ENCODE data around the gene PTK7. TPM values are rescaled to one million over a fixed set of nuclear protein-coding genes. Genes with fewer than 3 reads are reported as not detected.

PTK7 gene
- total and polyA plus RNA-seq, 2 donors (not counting 1 experiment from before 2014, with no cell fraction given), result not detected

- no peak for ATAC-seq (ENCODE audit: low read depth)
- Histone ChIP-seq H2AFZ (ENCODE audit: insufficient read depth, low read depth, low read length, poor library complexity, severe bottlenecking) (peak overlapping the region; percentile 81), H3K27ac (ENCODE audit: low read length in 2 of 2) (peak overlapping the region; percentile 73 to 85), H3K4me2 (replicated peaks; ENCODE audit: low read depth, low read length, poor library complexity, severe bottlenecking) (peak overlapping the region; percentile 77), H3K9me3 (ENCODE audit: control extremely low read depth in 1 of 3, control insufficient read depth in 2 of 3, insufficient read depth in 1 of 3, low read length in 2 of 3) (no peaks in the 10 kb centered on the region), H3K79me2 (ENCODE audit: control insufficient read depth, insufficient read depth, low read length) (peaks cover 18% of the 10 kb centered on the region), H3K9ac (ENCODE audit: low read length) (peak overlapping the region; percentile 77), H3K27me3 (replicated peaks in 1 of 4; ENCODE audit: control extremely low read depth in 1 of 4, control insufficient read depth in 3 of 4, insufficient read depth in 4 of 4, low read length in 3 of 4) (no peaks in the 10 kb centered on the region), H4K20me1 (ENCODE audit: control insufficient read depth, insufficient read depth, low read length, poor library complexity, severe bottlenecking) (peaks cover 11% of the 10 kb centered on the region), H3K4me1 (ENCODE audit: control insufficient read depth in 2 of 2, insufficient read depth in 2 of 2, low read length in 2 of 2) (peaks cover 23 to 29% of the 10 kb centered on the region in 2 donors), H3K4me3 (ENCODE audit: control extremely low read depth in 1 of 5, extremely low read depth in 1 of 5, insufficient read depth in 1 of 5, low read depth in 2 of 5, low read length in 4 of 5) (peak overlapping the region in 4 of 5 experiments; percentile 73 to 84 (median 77)), H3K36me3 (replicated peaks in 1 of 2; ENCODE audit: control extremely low read depth in 1 of 2, control insufficient read depth in 1 of 2, extremely low read depth in 1 of 2, insufficient read depth in 2 of 2, low read length in 1 of 2) (peaks cover 0 to 18% of the 10 kb centered on the region in 2 experiments)
- intact Hi-C loops (cut with micrococcal nuclease), result loop anchor here (10.0 kb wide), 1 partner anchor 480 kb away; no protein-coding TSS in a partner anchor
- Mint-ChIP-seq H3K4me1 (peaks cover 44% of the 10 kb centered on the region), H3K27me3 (no peaks in the 10 kb centered on the region), H3K27ac (peak overlapping the region; percentile 95), H3K9me3 (ENCODE audit: insufficient read depth) (no peaks in the 10 kb centered on the region), H3K4me3 (peak overlapping the region; percentile 94)
- POLR2A ChIA-PET, result interaction anchor here (0.6 to 2.7 kb wide), 10 partner anchors 32 to 1202 kb away, joined by 3 to 12 read pairs (median 4); partner anchors contain the start of genes CNPY3, KLHDC3, MEA1 and RRP36
- 89% methylated on average over 16 of the region's 17 CpGs for WGBS (ENCODE audit: insufficient coverage)
- no peak for DNase-seq
- no peak for TF ChIP-seq EZH2 (IDR thresholded peaks at IDR 0.05; ENCODE audit: borderline replicate concordance, insufficient read depth, low read depth, low read length, poor library complexity, severe bottlenecking)
- TF ChIP-seq, protein P1, sequence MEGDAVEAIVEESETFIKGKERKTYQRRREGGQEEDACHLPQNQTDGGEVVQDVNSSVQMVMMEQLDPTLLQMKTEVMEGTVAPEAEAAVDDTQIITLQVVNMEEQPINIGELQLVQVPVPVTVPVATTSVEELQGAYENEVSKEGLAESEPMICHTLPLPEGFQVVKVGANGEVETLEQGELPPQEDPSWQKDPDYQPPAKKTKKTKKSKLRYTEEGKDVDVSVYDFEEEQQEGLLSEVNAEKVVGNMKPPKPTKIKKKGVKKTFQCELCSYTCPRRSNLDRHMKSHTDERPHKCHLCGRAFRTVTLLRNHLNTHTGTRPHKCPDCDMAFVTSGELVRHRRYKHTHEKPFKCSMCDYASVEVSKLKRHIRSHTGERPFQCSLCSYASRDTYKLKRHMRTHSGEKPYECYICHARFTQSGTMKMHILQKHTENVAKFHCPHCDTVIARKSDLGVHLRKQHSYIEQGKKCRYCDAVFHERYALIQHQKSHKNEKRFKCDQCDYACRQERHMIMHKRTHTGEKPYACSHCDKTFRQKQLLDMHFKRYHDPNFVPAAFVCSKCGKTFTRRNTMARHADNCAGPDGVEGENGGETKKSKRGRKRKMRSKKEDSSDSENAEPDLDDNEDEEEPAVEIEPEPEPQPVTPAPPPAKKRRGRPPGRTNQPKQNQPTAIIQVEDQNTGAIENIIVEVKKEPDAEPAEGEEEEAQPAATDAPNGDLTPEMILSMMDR (IDR thresholded peaks at IDR 0.05), result no peak
- CTCF ChIA-PET, result interaction anchor here (0.6 to 1.9 kb wide), 2 partner anchors 39 to 328 kb away, joined by 3 to 5 read pairs; no protein-coding TSS in a partner anchor
Measured at GRCh38 chr6:43054206-43054943, 21.7 kb upstream of the PTK7 start.

DNA sequence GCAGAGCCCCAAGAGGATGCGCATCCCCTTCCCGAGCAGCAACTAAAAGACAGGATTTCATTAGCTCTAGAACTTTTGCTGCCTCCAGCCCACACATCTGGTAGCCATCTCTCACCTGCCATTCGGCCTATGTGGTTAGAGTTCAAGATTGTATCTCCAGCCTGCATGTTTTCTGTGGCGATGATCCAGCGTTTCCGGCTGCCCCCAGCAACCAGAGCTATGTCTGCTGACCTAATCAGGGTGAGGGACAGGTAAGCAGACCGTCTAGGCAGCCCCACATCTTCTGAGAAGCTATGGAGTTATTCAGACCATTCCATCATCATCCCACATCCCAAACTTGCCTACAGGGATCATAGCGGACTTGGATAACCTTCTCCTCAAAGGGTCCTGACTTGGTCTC is 20.1 kb upstream of the PTK7 start:
- Histone ChIP-seq H3K9ac (ENCODE audit: low read length) (no peak overlapping the region), H4K20me1 (ENCODE audit: control insufficient read depth, insufficient read depth, low read length, poor library complexity, severe bottlenecking) (peaks cover 11% of the 10 kb centered on the region), H3K4me2 (replicated peaks; ENCODE audit: low read depth, low read length, poor library complexity, severe bottlenecking) (no peak overlapping the region), H3K9me3 (ENCODE audit: control extremely low read depth in 1 of 3, control insufficient read depth in 2 of 3, insufficient read depth in 1 of 3, low read length in 2 of 3) (no peaks in the 10 kb centered on the region), H3K36me3 (replicated peaks in 1 of 2; ENCODE audit: control extremely low read depth in 1 of 2, control insufficient read depth in 1 of 2, extremely low read depth in 1 of 2, insufficient read depth in 2 of 2, low read length in 1 of 2) (peaks cover 0 to 9% of the 10 kb centered on the region in 2 experiments), H3K27ac (ENCODE audit: low read length in 2 of 2) (no peak overlapping the region), H2AFZ (ENCODE audit: insufficient read depth, low read depth, low read length, poor library complexity, severe bottlenecking) (no peak overlapping the region), H3K79me2 (ENCODE audit: control insufficient read depth, insufficient read depth, low read length) (peaks cover 32% of the 10 kb centered on the region), H3K4me3 (ENCODE audit: control extremely low read depth in 1 of 5, extremely low read depth in 1 of 5, insufficient read depth in 1 of 5, low read depth in 2 of 5, low read length in 4 of 5) (no peak overlapping the region), H3K4me1 (ENCODE audit: control insufficient read depth in 2 of 2, insufficient read depth in 2 of 2, low read length in 2 of 2) (peaks cover 30 to 39% of the 10 kb centered on the region in 2 donors), H3K27me3 (replicated peaks in 1 of 4; ENCODE audit: control extremely low read depth in 1 of 4, control insufficient read depth in 3 of 4, insufficient read depth in 4 of 4, low read length in 3 of 4) (no peaks in the 10 kb centered on the region)
- Mint-ChIP-seq H3K27ac (peak overlapping the region; percentile 46), H3K4me1 (peaks cover 60% of the 10 kb centered on the region), H3K27me3 (no peaks in the 10 kb centered on the region), H3K9me3 (ENCODE audit: insufficient read depth) (no peaks in the 10 kb centered on the region), H3K4me3 (peak overlapping the region; percentile 53)
- TF ChIP-seq, protein P1 (IDR thresholded peaks at IDR 0.05), result no peak
- TF ChIP-seq EZH2 (IDR thresholded peaks at IDR 0.05; ENCODE audit: borderline replicate concordance, insufficient read depth, low read depth, low read length, poor library complexity, severe bottlenecking), result no peak
- intact Hi-C loops (cut with micrococcal nuclease), result loop anchor here (10.0 kb wide), 1 partner anchor 481 kb away; no protein-coding TSS in a partner anchor
- WGBS (ENCODE audit: insufficient coverage), result 88% methylated on average over 8 of the region's 8 CpGs
- DNase-seq, result no peak
- POLR2A ChIA-PET, result no interaction called here
- no peak for ATAC-seq (ENCODE audit: low read depth)
- CTCF ChIA-PET, result no interaction called here
